HG02870 (cell line): ENCODE results near the gene STMN3.
"Not testable (repeated sequence)": the region's sequence is repeated elsewhere in the genome, so short reads cannot be mapped to it uniquely, and the experiment has no call there.

Experiments
- ATAC-seq: cut with Tn5 transposase; IDR thresholded peaks from one replicate; pipeline ENCODE4 v1.9.1; 2021; ENCODE audit warnings: mild to moderate bottlenecking, moderate library complexity; ENCODE audit not compliant: unreplicated experiment

Gene STMN3

DNA sequence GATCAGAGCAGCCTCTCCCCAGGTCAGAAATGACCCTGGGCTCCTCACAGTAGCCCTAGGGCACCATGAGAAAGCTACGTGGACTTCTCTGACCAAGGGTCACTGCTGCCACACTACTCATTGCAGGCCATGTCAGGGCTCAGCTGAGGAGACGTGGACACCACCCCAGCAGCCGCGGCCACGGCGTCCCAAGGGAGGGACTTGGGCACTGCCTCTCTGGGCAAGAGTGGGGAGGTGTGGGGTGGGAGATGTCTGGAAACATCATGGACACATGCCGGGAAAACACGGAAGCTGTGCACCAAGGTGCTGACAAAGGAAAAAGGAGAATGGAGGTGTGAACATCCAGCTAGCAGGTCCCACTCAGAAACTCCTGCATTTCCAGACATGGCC lies 35.4 kb downstream of the STMN3 start:
- no peak for ATAC-seq

GRCh38 chr20:63617092-63617875 lies 35.9 kb downstream of the STMN3 start:
- ATAC-seq, result no peak

GRCh38 chr20:63613863-63614594 lies 39.2 kb downstream of the STMN3 start:
- not testable (repeated sequence) for ATAC-seq

GRCh38 chr20:63612276-63612931 lies 40.8 kb downstream of the STMN3 start:
- ATAC-seq, result no peak

DNA sequence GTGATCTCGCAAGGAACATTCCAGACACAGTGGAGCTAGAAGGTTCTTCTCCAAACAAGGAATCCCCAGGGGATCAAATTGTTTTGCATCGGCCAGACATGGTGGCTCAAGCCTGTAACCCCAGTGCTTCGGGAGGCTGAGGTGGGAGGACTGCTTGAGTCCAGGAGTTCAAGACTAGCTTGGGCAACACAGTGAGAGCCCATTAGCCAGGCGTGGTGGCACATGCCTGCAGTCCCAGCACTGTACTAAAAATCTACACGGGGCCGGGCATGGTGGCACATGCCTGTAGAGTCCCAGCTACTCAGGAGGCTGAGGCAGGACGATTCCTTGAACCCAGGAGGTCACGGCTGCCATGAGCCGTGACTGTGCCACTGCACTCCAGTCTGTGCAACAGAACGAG lies 41.6 kb downstream of the STMN3 start:
- ATAC-seq, result no peak

GRCh38 chr20:63610581-63611435 lies 42.4 kb downstream of the STMN3 start:
- no peak for ATAC-seq

- ATAC-seq, result no peak
Observed at GRCh38 chr20:63606686-63607085, 46.5 kb downstream of the STMN3 start.

- ATAC-seq, result no peak
Observed at GRCh38 chr20:63602321-63602720, 50.9 kb downstream of the STMN3 start.

DNA sequence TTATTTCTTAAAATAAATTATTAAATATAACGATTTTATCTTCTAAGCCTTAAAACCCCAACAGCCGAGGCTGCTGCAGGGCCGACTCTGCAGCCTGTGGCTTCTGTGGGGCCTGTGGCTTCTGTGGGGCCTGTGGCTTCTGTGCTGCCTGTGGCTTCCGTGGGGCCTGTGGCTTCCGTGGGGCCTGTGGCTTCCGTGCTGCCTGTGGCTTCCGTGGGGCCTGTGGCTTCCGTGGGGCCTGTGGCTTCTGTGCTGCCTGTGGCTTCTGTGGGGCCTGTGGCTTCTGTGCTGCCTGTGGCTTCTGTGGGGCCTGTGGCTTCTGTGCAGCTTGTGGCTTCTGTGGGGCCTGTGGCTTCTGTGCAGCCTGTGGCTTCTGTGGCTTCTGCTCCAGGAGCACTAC lies 51.5 kb downstream of the STMN3 start:
- ATAC-seq, result not testable (repeated sequence)

- ATAC-seq, result no peak
Observed at GRCh38 chr20:63599396-63600050, 53.7 kb downstream of the STMN3 start.

- ATAC-seq, result no peak
Observed at GRCh38 chr20:63598479-63599395, 54.5 kb downstream of the STMN3 start.

DNA sequence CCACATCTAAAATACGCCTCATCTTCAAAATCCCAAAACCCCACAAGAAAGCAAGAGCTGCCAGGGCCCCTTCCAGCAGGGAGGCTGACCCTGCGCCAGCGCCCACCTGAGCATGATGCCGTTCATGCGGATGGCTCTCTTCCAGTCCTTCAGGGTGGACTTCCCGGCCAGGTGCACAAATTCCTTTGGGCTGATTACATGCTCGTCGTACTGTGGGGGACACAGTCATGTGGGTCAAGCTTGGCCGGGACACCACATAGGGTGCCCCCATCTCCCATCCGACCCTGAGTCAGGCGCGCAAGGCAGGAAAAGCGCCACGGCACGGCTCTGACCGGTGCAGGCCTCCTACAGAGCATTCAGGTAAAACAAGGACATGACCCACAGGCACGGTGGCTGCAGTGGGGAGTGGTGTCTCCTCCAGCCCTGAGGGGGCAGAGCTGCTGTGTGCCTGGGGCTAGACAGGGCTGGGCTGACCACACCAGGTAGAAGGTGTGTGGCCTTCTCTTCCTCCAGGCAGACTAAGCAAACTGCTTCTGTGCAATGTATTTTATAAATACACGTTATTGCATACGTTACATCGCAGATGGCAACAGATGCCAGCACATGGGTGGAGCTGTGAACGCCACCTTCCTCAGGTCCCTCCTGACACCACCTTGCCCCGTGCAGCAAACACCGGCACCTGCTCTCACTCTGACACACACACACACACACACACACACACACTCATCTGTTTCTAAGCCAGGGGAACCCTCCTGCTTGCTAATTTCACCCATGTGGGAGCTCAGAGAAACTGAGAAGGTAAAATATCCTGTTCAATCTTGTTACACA lies 55.4 kb downstream of the STMN3 start:
- ATAC-seq, result no peak

DNA sequence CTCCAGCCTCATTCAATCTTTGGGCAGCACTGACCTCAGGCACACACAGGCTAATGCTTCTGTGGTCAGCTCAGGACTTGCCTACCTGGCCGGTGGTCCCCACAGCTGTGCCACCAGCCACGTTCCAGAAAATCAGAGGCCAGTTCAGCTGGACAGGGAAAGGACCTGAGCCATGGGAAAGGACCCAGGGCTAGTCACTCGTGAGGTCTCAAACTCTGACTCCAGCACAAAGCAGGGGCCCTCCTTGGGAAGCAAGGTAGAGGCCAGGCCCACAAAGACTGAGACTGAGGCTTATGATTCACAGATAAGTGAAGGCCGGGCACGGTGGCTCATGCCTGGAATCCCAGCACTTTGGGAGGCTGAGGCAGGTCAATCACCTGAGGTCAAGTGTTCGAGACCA lies 56.8 kb downstream of the STMN3 start:
- ATAC-seq, result no peak

GRCh38 chr20:63595416-63596127 lies 57.7 kb downstream of the STMN3 start:
- ATAC-seq, result no peak

DNA sequence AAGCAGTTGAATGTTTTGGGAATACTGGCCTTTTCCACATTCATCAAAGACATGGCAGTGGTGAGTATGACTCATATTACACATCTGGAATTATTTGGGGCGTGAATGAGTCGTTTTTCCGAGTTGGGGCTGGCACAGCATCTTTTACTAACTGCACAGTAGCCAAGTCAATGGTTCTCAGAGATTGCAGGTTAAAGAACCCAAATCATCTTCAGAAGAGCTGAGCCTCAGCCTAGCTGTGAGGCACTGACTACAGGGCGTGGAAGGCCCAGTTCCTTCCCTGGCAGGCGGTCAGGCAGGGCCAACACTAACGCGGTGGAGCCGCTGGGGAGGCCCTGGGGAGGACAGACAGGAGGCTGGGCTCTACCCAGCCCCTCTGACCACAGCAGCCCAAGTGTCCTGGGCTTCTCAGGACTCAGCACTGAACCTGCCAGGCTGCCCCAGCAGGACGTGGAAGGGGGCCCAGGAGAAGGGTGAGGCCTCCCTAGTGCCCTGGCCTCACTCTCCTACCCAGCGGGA lies 59.1 kb downstream of the STMN3 start:
- no peak for ATAC-seq

DNA sequence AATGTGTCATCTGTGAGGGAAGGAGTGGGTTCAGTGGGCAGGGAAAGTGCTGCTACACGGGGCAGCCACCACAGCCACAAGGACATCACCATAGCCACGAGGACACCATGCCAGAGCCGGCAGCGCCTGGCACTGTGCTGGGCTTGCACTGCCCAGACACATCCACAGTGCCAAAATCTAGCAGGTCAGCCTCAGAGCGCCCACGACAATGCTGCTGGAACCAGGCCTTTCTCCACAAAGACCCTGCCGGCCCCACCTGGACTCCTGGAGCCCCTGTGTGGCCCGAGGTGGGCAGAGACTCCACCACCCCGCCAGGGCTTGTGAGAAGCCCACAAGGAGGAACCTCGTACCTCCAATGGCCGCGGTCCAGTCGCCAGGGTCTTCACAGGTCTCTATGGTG lies 60.6 kb downstream of the STMN3 start:
- ATAC-seq, result no peak

DNA sequence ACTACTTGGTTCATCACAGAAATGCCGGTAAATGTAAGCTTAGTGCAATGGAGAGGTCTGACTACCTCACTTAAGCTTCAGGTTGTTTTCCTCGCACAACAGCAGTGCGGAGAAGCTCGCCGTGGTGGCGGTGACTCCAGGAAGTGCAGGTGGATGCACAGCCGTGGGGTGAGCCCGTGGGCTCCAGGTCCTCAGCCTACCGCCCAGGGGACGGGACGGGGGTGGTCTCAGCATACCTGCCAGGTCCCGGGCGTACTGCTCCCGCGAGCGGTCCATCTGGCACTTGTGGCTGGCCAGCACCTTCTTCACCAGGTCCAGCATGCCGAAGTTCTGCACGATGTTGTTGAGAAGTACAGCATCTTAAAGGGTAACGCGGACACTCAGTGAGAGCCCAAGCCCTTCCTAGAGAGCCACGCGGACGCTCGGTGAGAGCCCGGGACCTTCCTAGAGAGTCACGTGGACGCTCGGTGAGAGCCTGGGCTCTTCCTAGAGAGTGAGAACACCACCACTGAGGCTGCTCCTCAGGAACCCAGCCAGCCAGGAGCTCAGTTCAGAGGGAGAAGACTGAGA lies 61.4 kb downstream of the STMN3 start:
- ATAC-seq, result no peak
